Fibroblast of skin of left quadriceps (primary cell): ENCODE data around the gene DCLK2.

Experiments
- DNase-seq, 2 experiments: peaks; one replicate each; pipeline ENCODE4 v3.0.0-alpha.2; 2013; ENCODE audit warnings: low read depth in 2 of 2

Gene DCLK2

GRCh38 chr4:150069353-150069752 is 8.9 kb upstream of the DCLK2 start:
- DNase-seq: no peak

GRCh38 chr4:150070464-150071170 is 7.6 kb upstream of the DCLK2 start:
- DNase-seq: no peak

DNA sequence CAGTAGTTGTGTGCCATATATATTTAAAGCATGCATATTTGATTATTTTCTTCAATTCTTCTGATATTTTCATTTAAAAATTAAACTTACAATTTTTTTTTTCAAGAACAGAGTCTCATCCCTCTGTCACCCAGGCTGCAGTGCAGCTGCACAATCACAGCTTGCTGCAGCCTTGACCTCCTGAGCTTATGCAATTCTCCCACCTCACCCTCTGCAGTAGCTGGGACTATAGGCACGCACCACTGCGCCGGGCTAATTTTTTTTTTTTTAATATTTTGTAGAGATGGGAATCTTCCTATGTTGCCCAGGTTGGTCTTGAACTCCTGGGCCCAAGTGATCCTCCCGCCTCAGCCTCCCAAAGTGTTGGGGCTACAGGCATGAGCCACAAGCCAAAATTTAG is 5.8 kb upstream of the DCLK2 start:
- DNase-seq: no peak

DNA sequence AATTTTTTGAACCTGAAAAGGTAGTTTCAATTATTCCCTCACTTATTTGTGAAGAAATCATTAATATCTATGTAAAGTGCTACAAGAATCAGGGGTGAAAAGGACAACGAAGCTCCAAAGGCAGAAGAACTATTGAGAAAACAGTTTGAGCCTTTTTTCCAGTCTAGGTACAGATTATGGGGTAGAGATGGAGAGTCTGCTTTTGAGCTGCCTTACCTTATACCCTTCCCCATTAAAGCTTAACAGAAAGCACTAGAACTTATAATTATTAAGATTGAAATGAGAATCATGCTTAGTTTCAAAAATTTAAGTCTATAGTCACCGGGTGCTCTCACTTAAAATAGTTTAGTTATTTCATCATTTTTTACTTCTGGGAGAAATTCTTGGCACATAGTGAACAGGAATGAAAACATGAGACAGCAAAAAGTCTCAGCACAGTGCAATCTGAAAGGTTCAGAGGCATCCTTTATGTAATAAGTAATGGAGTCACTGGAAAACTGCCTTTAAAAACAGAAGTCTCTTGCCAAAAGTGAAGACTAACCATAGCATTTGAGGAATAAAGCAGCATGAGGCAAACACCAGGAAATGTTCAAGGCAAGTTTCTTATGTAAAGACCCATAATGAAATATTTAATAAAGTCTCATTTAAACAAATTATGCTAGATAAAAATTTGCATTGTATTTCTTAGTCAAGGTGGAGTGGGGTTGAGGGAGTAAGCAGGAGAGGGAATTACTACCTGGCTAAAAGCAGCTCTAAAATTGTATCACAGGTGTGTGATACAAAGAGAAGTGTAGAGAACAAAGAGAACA is 5.1 kb upstream of the DCLK2 start:
- DNase-seq: peak; percentile 91

DNA sequence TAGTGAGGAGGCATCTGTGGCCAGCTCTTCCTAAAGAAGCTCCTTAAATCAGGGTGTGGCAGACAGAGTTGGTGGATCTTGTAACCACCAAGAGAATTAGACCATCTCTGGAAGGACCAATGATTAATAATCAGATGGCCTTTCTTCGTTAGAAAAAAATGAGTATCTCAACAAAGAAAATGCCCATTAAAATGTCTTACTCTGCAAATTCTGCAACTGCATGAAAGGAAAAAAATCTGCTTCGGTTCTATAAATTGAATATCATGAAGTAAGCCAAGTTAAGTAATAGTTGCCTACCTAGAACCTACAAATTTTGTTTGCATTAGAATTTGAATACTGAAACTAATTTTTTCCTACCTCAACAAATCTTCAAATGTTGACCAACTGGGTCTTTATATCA is 4.2 kb upstream of the DCLK2 start:
- DNase-seq: no peak

- DNase-seq: peak in 1 of 2 experiments; percentile 9
Observed at GRCh38 chr4:150078579-150079080, 385 bp downstream of the DCLK2 start.

GRCh38 chr4:150079081-150079581 is 886 bp downstream of the DCLK2 start:
- DNase-seq: no peak

- DNase-seq: peak in 1 of 2 experiments; percentile 40
Observed at GRCh38 chr4:150080337-150080736, 2.1 kb downstream of the DCLK2 start.

GRCh38 chr4:150080875-150081274 is 2.6 kb downstream of the DCLK2 start:
- DNase-seq: no peak

DNA sequence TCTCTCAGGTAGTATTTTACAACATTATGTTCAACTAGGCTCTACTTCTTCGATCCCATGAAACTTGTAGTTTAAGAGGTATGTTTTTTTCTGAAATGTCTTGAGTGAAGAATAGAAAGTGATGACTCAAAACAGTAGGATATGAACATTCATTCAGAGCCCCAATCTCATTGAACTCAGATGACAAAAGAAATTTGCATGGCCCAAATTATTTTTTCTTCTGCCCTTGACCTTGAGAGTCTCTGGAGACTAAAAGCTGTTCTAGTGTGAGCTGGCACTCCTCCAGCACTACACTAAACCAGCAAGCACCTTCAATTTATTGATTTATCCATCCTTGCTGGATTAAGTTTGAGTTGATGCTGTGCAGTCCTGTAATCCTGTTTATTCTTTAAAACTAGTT is 4.0 kb downstream of the DCLK2 start:
- no peak for DNase-seq

- no peak for DNase-seq
Observed at GRCh38 chr4:150087006-150087405, 8.8 kb downstream of the DCLK2 start.

GRCh38 chr4:150089732-150090131 is 11.5 kb downstream of the DCLK2 start:
- DNase-seq: no peak

GRCh38 chr4:150090836-150091235 is 12.6 kb downstream of the DCLK2 start:
- DNase-seq: peak; percentile 49 to 56

DNA sequence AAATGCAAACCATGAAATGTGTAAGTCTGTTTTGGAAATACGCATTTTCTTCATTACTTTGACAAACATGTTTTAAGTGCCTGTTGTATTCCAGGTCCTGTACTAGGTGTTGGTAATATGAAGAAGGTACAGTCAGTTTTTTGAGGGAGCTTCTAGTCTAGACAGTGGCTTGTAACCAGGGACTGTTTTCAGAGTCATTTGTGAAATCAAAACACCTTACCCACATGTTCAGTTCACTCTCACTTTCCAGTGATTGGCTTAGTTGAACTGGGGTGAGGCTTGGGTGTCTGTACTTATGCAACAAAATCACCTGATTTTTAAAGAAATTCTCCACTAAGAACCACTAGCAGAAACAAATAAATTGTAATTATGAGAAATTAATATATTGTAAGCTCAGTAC is 16.4 kb downstream of the DCLK2 start:
- DNase-seq: no peak

DNA sequence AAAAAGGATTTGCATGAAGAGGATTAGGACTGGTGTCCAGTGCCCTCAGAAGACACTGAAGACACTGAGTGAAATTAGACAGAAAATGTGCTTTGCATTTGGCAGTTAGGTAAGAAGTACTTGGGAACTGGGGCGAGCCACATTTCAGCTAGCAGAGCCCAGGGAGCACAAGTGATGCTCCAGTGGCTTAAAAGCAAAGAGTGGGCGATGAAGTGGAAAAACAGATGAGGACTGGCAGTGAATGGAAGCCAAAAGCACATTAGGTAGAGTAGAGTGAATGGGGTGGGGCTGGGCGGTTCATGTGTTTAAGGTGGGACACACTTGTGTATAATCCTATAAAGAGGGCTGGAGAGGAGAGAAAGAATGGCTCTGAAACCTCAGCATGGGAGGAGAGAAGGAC is 18.4 kb downstream of the DCLK2 start:
- DNase-seq: no peak

GRCh38 chr4:150098214-150098613 is 20.0 kb downstream of the DCLK2 start:
- DNase-seq: no peak

DNA sequence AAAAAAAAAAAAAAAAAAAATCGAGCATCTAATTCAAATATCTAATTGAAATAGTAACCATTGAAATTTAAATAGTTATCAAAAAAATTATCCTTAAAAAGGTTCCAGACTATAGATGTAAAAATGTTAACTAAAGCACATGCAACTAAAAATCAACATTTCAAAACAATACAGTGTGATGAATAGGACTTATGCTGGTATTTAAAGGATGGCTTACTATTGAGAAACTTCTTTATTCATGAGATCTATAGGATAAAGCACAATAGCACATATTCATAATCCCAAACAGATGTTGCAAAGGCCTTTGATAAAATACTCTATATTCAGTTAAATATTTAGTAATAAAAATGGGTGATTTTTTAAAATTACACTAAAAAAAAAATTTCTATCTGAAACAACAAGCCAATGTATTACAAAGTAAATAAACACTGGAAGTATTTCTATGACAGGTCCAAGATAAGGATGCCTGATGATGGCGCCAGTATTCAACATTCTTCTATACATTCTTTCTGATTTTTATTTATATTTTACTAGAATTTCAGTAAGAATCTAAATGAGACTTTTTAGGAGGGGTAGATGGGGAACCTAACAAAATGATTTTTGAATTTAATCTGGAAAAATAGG is 26.3 kb downstream of the DCLK2 start:
- DNase-seq: no peak

DNA sequence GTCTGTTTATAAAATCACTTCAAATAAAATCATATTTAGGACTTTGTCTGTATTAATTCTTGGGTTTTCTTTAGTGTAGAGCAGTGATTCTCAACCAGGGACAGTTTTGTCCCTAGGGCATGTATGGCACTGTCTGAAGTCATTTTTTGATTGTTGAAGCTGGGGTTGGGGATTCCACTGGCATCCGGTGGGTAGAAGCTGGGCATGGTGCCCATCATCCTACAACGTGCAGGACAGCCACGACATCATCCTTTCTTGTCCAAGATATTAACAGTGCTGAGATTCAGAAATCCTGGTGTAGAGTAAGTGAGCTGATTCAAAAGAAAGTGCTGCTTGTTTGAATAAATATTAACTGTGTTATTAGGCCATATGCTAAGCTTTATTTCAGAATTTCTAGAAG is 28.6 kb downstream of the DCLK2 start:
- no peak for DNase-seq

- no peak for DNase-seq
Observed at GRCh38 chr4:150108691-150109090, 30.4 kb downstream of the DCLK2 start.

GRCh38 chr4:150114641-150115040 is 36.4 kb downstream of the DCLK2 start:
- no peak for DNase-seq

GRCh38 chr4:150115851-150116250 is 37.6 kb downstream of the DCLK2 start:
- DNase-seq: no peak

- no peak for DNase-seq
Observed at GRCh38 chr4:150116506-150116905, 38.3 kb downstream of the DCLK2 start.
